GM12878 (cell line): Measurements from ENCODE around the gene ZNF148. TPM values are rescaled to one million over a fixed set of nuclear protein-coding genes. Genes with fewer than 3 reads are reported as not detected.

ENCODE experiments used
- CREM ChIP-seq: IDR thresholded peaks from 2 replicates; pipeline ENCODE4 v1.6.1; 2014; ENCODE audit warnings: antibody characterized with exemption, low read depth
- E2F8 ChIP-seq: fragments of 450-650 bp; IDR thresholded peaks from 2 replicates; pipeline ENCODE4 v1.6.1; 2018; ENCODE audit warnings: mild to moderate bottlenecking, low read depth, moderate library complexity; ENCODE audit not compliant: partially characterized antibody
- EP300 ChIP-seq, 2 experiments: fragments of 150-350 bp in 1 of 2; IDR thresholded peaks; 2 replicates each; pipeline ENCODE4 v1.6.1; 2011 to 2012; ENCODE audit warnings: low read depth in 2 of 2, low read length in 2 of 2, borderline replicate concordance in 1 of 2, improper control_type of control experiment in 1 of 2, inconsistent platforms in 1 of 2; ENCODE audit not compliant: control insufficient read depth in 1 of 2
- EZH2 ChIP-seq: IDR thresholded peaks from 2 replicates; pipeline ENCODE4 v1.6.1; 2012; ENCODE audit warnings: low read depth, mild to moderate bottlenecking, control low read depth, inconsistent platforms, low read length, borderline replicate concordance; ENCODE audit not compliant: control insufficient read depth
- FOXK2 ChIP-seq: fragments of 450-650 bp; IDR thresholded peaks from 2 replicates; pipeline ENCODE4 v1.6.1; 2017; ENCODE audit warnings: mild to moderate bottlenecking, moderate library complexity
- FOXM1 ChIP-seq: IDR thresholded peaks from 2 replicates; pipeline ENCODE4 v1.6.1; 2012; ENCODE audit warnings: low read depth, mild to moderate bottlenecking, inconsistent platforms, low read length, moderate library complexity
- NFIC ChIP-seq: IDR thresholded peaks from 2 replicates; pipeline ENCODE4 v1.6.1; 2012; ENCODE audit warnings: low read depth, mild to moderate bottlenecking, inconsistent platforms, low read length, moderate library complexity
- SREBF2 ChIP-seq: IDR thresholded peaks from 2 replicates; pipeline ENCODE4 v1.6.1; 2012; ENCODE audit warnings: mild to moderate bottlenecking, low read length
- ZNF384 ChIP-seq: IDR thresholded peaks from 2 replicates; pipeline ENCODE4 v1.6.1; 2012; ENCODE audit warnings: low read depth, mild to moderate bottlenecking, low read length, improper control_type of control experiment, borderline replicate concordance
- polyA plus RNA-seq, 11 experiments: library from polyadenylated mRNA; depleted of rRNA in 4 of 11; unstranded in 6 of 11; stranded (reverse) in 5 of 11; fragments of >200 nt; fragmentation: Nextera tagmentation in 4 of 11; fragmentation: Illumina TruSeq in 1 of 11; extraction: Ambion mirVana in 4 of 11; extraction: Trizol in 1 of 11; gene quantifications; 1 replicate in 1 of 11; 2 replicates in 10 of 11; pipeline versions ENCODE4 v1.2.1 to v1.2.3, GENCODE V29; 2011 to 2016; ENCODE audit warnings: inconsistent platforms in 2 of 11, missing spikeins in 2 of 11, low read depth in 1 of 11
- total RNA-seq, 4 experiments: library from RNA; depleted of rRNA in 3 of 4; stranded (reverse); fragments of >200 nt in 3 of 4; fragmentation: Illumina TruSeq in 1 of 4; extraction: Trizol in 1 of 4; gene quantifications; 2 replicates each; pipeline versions ENCODE4 v1.2.1 to v1.2.3, GENCODE V29; 2013 to 2021
- TF ChIP-seq, protein P1 (sequence below): fragments of 150-350 bp; IDR thresholded peaks from 2 replicates; pipeline ENCODE4 v1.6.1; 2016; ENCODE audit warnings: low read depth, low read length
- TF ChIP-seq, protein P2 (sequence below): IDR thresholded peaks from 2 replicates; pipeline ENCODE4 v1.6.1; 2012; ENCODE audit warnings: low read length, inconsistent platforms

The ZNF148 gene
- total and polyA plus RNA-seq, 10 of the 15 experiments (the other 5 are each of a cell fraction or from before 2014, with no cell fraction given), result 8.6 to 40.4 (median 26.7) TPM

DNA sequence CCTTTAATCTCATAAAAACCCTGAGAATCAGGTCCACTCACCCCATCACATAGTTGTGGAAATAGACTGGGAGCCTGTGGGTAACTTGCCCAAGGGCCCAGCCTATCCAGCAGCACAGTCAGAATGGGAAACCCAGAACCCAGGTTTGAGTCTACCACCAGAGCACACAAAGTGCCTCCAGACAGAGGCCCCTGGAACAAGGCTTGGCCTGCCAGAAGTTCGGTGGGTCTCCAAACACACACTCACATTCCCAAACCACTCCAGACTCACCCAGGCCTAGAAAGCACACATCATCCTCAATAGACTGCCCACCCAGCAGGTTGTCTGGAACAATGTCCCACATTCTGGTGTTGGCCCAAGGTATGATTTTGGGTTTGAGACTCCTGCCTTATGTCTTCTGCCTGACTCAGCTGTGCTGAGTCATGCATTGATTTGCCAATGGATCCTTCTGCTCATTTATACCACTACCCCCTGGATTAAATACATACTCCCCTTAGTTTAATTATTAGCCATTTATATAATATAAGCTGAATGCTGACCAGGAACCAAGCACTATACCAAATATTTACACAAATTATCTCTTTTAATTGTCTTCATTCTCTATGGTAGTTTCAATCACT, 167.1 kb downstream of the ZNF148 start (continued):
- TF ChIP-seq SREBF2 (no peak), FOXM1 (no peak), NFIC (no peak), CREM (no peak), FOXK2 (no peak), EZH2 (no peak), E2F8 (no peak), EP300 (IDR thresholded peaks at IDR 0.05; ENCODE audit: borderline replicate concordance in 1 of 2, control insufficient read depth in 1 of 2, low read depth in 2 of 2, low read length in 2 of 2) (no peak), ZNF384 (no peak)
- TF ChIP-seq, protein P1, sequence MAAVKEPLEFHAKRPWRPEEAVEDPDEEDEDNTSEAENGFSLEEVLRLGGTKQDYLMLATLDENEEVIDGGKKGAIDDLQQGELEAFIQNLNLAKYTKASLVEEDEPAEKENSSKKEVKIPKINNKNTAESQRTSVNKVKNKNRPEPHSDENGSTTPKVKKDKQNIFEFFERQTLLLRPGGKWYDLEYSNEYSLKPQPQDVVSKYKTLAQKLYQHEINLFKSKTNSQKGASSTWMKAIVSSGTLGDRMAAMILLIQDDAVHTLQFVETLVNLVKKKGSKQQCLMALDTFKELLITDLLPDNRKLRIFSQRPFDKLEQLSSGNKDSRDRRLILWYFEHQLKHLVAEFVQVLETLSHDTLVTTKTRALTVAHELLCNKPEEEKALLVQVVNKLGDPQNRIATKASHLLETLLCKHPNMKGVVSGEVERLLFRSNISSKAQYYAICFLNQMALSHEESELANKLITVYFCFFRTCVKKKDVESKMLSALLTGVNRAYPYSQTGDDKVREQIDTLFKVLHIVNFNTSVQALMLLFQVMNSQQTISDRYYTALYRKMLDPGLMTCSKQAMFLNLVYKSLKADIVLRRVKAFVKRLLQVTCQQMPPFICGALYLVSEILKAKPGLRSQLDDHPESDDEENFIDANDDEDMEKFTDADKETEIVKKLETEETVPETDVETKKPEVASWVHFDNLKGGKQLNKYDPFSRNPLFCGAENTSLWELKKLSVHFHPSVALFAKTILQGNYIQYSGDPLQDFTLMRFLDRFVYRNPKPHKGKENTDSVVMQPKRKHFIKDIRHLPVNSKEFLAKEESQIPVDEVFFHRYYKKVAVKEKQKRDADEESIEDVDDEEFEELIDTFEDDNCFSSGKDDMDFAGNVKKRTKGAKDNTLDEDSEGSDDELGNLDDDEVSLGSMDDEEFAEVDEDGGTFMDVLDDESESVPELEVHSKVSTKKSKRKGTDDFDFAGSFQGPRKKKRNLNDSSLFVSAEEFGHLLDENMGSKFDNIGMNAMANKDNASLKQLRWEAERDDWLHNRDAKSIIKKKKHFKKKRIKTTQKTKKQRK, result no peak
- TF ChIP-seq, protein P2, sequence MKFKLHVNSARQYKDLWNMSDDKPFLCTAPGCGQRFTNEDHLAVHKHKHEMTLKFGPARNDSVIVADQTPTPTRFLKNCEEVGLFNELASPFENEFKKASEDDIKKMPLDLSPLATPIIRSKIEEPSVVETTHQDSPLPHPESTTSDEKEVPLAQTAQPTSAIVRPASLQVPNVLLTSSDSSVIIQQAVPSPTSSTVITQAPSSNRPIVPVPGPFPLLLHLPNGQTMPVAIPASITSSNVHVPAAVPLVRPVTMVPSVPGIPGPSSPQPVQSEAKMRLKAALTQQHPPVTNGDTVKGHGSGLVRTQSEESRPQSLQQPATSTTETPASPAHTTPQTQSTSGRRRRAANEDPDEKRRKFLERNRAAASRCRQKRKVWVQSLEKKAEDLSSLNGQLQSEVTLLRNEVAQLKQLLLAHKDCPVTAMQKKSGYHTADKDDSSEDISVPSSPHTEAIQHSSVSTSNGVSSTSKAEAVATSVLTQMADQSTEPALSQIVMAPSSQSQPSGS, result no peak
